Pons (tissue), 1 donor: ENCODE results near the gene L3HYPDH.

Source experiments
- DNase-seq: peaks from one replicate; pipeline ENCODE4 v3.0.0-alpha.2; 2016; ENCODE audit warnings: low spot score

The L3HYPDH gene

GRCh38 chr14:59483819-59484638 is at the start of gene L3HYPDH, which contains the start of gene JKAMP:
TSS of gene L3HYPDH (minus strand) at chr14:59484408. CDS start at chr14:59484316, 92 bp downstream.
TSS of gene JKAMP (plus strand) at chr14:59484517. CDS start at chr14:59484590, 73 bp downstream.
- DNase-seq: peak; percentile 95

GRCh38 chr14:59532419-59532818 is 48.2 kb upstream of the L3HYPDH start:
- DNase-seq: no peak

DNA sequence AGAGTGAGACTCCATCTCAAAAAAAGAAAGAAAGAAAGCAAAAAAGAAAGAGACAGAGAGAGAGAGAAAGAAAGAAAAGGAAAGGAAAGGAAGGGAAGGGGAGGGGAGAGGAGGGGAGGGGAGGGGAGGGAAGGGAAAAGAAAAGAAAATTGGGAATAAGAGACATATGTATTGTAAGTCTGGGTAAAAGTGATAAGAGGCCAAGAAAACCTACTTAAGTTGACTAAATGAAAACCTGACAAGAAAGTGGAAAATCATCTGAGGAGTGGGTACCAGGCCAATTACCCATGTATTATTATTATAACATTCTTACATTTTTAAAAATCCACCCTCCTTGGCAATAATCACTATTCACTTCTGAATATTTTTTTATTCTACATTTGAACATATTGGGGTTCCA is 46.1 kb upstream of the L3HYPDH start:
- no peak for DNase-seq

DNA sequence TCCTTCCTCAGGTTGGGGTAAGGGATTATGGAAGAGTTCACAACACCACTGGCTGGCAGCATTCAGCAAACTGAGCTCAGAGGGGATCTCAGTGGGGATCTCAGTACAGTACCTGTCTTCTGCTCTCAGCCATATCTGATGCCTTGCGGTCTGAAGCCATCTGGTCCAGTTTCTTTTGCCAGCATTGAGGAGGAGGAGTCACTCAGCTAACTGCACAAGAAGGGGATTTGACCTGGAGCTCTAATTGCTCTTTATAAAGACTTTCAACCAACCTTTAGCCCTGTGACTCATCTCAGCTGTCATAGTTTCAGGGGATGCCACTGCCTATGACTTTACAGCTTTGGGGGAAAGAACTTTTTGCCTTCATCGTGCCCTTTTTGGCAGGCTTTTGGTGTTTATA is 45.0 kb upstream of the L3HYPDH start:
- no peak for DNase-seq

GRCh38 chr14:59520224-59520623 is 36.0 kb upstream of the L3HYPDH start:
- no peak for DNase-seq

- no peak for DNase-seq
Measured at GRCh38 chr14:59511916-59512575, 27.8 kb upstream of the L3HYPDH start.

DNA sequence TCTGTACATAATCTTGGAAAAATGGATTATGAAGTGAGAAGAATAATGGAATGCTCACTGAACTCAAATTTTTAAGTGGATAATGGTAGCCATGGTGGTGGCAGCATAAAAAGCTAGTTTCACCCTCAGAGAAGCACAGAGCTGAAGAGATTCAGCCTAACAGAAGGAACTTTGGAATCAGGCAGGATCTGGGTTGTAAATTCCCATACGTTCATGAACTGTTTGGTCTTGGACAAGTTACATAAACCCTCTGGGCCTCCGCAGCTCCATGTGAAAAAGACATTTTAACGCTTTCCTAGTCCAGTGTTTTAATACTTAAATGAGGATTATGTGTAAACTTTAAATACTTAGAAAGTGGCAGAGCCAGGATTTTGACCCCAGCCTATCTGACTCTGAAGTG is 26.8 kb upstream of the L3HYPDH start:
- no peak for DNase-seq

- DNase-seq: no peak
Measured at GRCh38 chr14:59510001-59510400, 25.8 kb upstream of the L3HYPDH start.

- no peak for DNase-seq
Measured at GRCh38 chr14:59509101-59509500, 24.9 kb upstream of the L3HYPDH start.

- no peak for DNase-seq
Measured at GRCh38 chr14:59507752-59508103, 23.5 kb upstream of the L3HYPDH start.

- peak; percentile 55 for DNase-seq
Measured at GRCh38 chr14:59507063-59507751, 23.0 kb upstream of the L3HYPDH start.

DNA sequence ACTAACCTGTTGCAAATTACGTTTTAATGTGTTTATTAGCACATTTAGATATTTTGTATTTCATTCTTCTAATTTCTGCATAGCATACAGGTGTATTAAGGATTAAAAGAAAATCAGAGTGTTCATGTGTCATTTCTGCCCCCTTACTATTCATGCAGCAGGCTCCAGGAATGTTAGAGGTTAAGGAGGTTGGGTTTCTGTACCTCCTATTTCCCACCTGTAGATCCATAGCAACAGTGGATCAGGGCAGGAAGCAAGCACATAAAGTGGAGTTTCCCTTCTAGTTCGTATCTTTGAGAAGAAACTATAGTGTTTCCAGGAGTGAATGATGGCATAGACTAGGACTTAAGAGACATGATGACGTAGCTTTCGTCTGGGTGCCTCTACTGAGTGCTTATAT is 19.0 kb upstream of the L3HYPDH start:
- no peak for DNase-seq

- DNase-seq: no peak
Measured at GRCh38 chr14:59500732-59501131, 16.5 kb upstream of the L3HYPDH start.

DNA sequence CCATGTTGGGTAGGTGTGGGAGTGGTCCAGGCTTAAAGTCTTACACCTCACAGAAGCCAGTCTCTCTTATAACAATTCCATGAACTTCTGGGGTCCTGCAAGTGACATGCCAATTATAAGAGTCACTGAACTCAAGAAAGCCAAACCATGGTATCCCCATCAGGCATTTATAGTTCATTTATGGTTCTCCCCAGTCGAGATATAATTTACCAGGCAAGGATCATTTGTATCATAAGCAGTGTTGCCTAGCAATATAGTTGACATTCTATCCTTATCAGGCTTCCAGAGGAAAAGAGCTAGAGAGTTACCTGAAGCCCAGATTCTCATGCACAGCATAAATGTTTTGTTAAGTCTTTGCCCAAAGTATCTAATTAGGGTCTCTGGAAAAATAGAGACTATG is 8.2 kb upstream of the L3HYPDH start:
- no peak for DNase-seq

DNA sequence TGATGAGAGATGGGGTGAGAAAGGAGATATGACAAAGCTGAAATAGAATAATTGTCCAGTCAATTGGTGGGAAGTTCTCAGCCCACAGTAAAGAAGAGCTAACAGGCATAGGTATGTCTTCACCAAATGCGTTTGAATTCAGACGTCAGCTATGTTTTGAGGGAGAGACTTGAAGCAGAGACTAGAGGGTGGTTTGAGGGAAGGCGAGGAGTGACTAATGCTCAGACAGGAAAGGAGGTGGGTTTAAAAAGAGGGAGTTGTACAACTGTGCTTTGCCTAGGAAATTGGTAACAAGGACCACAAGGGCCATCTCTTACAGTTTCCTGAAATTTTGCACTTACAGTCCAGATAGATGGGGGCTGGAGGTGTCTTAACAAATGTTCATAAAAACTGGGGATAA is 6.5 kb upstream of the L3HYPDH start:
- no peak for DNase-seq

DNA sequence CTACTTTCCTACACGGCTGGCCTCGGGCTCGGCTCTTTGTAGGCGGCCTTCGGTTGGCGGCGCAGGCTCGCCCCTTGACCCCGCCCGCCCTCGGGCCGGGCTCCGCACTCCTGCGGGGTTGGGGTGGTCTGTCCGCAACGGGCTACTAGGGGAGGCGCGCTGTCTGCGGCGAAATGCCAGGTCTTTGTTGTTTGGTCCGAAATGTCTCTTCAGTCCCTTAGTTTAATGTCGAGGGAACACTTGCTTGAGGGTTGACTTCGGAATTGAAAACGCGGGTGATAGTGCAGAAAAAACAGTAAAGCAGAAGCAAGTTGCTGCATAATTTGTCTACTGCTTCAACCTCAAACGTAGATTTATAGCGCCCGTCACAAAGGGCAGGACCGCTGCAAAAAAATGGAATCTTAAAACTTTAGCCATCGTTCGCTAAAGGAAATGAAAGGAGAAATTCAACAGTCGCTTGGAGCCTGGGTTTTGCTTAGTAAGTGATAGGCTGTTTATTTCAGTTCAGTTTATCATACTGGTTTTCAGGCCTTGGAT is 499 bp upstream of the L3HYPDH start:
- DNase-seq: no peak

- peak; percentile 20 for DNase-seq
Measured at GRCh38 chr14:59483363-59483762, 845 bp downstream of the L3HYPDH start.

DNA sequence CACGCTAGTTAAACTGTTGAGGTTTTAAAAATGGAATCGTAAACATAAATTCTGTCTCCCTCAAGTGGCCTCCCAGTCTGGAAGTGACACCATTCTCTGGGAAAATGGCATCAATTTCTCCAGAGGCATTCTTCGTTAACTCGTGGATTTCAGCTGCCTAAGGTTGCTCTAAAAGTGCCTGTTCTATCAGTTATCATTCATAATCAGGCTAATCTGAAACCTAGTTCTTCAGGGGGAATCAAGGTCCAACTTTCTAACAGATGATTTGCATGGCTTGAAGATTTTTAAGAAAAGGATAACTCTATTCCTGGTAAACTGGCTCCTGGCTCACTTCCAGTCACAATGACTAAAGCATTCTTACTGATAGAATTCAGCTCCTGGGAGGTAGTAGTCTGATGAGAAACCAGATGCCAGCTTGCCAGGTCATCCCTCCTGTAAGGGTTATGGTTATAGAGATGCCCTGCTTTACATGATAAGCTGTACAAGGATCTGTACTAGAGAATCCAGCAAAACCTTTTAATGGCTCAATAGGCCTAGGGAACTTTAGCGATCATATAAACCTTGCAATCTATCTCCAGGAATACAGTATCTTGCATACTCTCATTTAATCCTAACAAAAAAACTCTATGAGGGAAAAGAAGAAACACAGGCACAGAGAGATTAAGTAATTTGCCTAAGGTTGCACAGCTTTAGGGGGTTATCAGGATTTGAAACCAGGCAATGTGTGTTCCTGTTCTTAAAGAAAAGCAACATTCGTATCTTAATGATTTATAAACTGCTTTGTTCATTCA is 1.5 kb downstream of the L3HYPDH start:
- peak; percentile 41 for DNase-seq

- no peak for DNase-seq
Measured at GRCh38 chr14:59481871-59482540, 2.2 kb downstream of the L3HYPDH start.

- DNase-seq: no peak
Measured at GRCh38 chr14:59481407-59481806, 2.8 kb downstream of the L3HYPDH start.

DNA sequence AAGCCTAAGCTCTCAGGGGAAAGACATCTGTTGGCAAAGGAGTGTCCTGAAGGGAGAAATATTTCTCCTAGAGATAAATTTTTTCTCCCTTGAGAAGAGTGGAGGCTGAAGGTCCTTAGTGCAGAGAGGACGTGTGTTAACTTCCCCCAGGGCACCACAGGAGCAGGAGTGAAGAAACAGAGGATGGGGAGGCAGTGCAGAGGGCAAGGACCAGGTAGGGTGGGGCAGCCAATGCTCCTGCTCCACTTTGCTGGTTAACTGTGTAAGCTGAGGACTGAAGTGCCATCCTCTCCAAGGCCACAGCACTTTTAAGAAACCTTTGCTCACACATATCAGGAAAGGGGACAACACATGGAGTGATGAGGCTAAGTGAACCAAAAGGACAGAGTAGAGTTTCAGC is 4.0 kb downstream of the L3HYPDH start:
- DNase-seq: no peak
